Tibial nerve (tissue), 4 donors: Measurements from ENCODE around the gene CYP11A1.

ENCODE experiments used
- CTCF ChIP-seq, 5 experiments: fragments of 200-600 bp in 3 of 5; fragments of 450-650 bp in 2 of 5; sonication (generic) in 3 of 5; IDR thresholded peaks; one replicate each; pipeline ENCODE4 v1.5.1; 2016 to 2019; ENCODE audit warnings: antibody characterized with exemption in 5 of 5, mild to moderate bottlenecking in 3 of 5, moderate library complexity in 2 of 5
- EP300 ChIP-seq, 2 donors: sonication (generic); formaldehyde crosslinking; IDR thresholded peaks; one replicate each; pipeline ENCODE4 v1.6.1; 2017; ENCODE audit warnings: antibody characterized with exemption in 2 of 2, mild to moderate bottlenecking in 1 of 2
- POLR2A ChIP-seq, 2 donors: fragments of 450-650 bp; IDR thresholded peaks; one replicate each; pipeline ENCODE4 v1.6.1; 2017; ENCODE audit warnings: antibody characterized with exemption in 2 of 2, mild to moderate bottlenecking in 2 of 2, moderate library complexity in 2 of 2

GRCh38 chr15:74312445-74313007, 54.9 kb downstream of the CYP11A1 start:
- no peak for TF ChIP-seq EP300 (IDR thresholded peaks at IDR 0.05)
- no peak for TF ChIP-seq CTCF (IDR thresholded peaks at IDR 0.05)
- TF ChIP-seq POLR2A (IDR thresholded peaks at IDR 0.05) = no peak
